NCI-H1092 (cell line): ENCODE results near the gene PAK5.

Experiments used
- DNase-seq: peaks from one replicate; lab custom pipeline; 2025; lab: John Stamatoyannopoulos, UW

Gene PAK5

GRCh38 chr20:9493803-9494202 lies 345.1 kb downstream of the PAK5 start:
- no peak for DNase-seq

- no peak for DNase-seq
These were observed 346.8 kb downstream of the PAK5 start for GRCh38 chr20:9492067-9492466.

GRCh38 chr20:9491324-9491723 lies 347.6 kb downstream of the PAK5 start:
- DNase-seq, result no peak

GRCh38 chr20:9490631-9491030 lies 348.2 kb downstream of the PAK5 start:
- no peak for DNase-seq

- no peak for DNase-seq
These were observed 348.7 kb downstream of the PAK5 start for GRCh38 chr20:9490161-9490560.

GRCh38 chr20:9488063-9488462 lies 350.8 kb downstream of the PAK5 start:
- DNase-seq, result no peak
